Fibroblast of skin of right quadriceps (primary cell): ENCODE measurements around the gene ITIH5.
"Not testable (repeated sequence)": the region's sequence is repeated elsewhere in the genome, so short reads cannot be mapped to it uniquely, and the experiment has no call there.

ENCODE experiments used
- DNase-seq: peaks from one replicate; pipeline ENCODE4 v3.0.0-alpha.2; 2013

Gene ITIH5

DNA sequence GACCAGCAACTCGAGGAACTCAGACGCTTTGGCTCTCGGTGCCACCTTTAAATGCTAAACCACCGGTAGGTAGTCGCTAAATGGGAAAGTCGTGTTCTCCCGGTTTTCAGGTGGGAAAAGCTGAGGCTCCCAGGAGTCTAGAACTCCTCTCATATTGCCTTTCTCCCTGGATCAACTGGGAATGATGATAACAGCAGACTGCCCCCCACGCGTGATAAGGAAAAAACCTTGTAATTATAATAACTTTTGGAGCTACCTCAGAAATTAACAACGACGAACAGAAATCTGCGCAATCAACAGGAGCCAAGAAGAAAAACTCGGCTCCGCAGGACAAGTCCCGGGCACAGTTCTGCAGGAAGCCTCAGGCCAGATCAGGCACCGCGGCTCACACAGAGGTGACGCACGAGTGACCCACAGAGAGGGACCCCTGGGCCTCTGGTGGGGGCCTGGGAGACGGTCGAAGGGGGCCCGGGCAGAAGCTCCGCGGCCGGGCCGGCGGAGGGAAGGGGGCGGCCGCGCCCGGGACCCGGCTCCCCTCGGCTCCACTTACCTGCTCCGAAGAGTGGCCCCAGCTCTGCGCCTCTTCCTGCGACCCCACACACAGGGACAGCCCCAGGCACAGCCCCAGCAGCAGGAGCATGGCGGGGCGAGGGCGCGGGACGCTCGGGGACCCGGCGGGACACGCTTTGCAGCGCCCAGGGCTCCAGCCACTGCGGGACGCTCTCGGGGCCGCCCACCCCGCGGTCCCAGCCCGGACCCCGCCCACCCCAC is at the start of gene ITIH5:
Gene ITIH5 (minus strand): TSS at position 714 of the 771 bp plus-strand sequence. CDS start 74 bp downstream, at position 640.
- DNase-seq = no peak

GRCh38 chr10:7715515-7715914 is 48.7 kb upstream of the ITIH5 start:
- no peak for DNase-seq

DNA sequence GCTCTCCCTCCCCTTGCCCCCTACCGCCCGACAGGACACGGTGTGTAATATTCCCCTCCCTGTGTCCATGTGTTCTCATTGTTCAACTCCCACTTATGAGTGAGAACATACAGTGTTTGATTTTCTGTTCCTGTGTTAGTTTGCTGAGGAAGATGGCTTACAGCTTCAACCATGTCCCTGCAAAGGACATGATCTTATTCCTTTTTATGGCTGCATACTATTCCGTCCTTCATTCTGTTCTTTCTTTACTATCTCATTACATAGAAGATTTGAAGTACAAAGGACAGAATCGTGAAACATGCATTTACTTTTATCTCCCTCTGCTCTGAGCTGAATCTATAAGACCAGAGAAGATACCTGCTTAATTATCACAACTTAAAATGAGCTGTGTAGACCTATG is 44.3 kb upstream of the ITIH5 start:
- DNase-seq = not testable (repeated sequence)

GRCh38 chr10:7710446-7710845 is 43.7 kb upstream of the ITIH5 start:
- DNase-seq = no peak

DNA sequence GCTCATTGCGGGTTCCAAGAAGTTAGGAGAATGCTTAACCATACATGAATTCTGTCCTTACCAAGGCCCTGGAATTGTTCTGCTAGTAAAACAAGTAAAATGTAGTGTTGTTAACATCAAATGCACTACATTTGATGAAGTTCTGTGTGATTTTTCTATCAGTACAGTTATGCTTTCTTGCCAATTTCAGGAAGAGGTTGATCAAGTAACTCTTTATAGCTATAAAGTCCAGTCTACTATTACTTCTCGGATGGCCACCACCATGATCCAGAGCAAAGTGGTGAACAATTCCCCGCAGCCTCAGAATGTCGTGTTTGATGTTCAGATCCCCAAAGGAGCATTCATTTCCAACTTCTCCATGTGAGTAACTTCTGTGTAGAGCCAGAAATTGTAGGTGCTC is 42.1 kb upstream of the ITIH5 start:
- DNase-seq = no peak

DNA sequence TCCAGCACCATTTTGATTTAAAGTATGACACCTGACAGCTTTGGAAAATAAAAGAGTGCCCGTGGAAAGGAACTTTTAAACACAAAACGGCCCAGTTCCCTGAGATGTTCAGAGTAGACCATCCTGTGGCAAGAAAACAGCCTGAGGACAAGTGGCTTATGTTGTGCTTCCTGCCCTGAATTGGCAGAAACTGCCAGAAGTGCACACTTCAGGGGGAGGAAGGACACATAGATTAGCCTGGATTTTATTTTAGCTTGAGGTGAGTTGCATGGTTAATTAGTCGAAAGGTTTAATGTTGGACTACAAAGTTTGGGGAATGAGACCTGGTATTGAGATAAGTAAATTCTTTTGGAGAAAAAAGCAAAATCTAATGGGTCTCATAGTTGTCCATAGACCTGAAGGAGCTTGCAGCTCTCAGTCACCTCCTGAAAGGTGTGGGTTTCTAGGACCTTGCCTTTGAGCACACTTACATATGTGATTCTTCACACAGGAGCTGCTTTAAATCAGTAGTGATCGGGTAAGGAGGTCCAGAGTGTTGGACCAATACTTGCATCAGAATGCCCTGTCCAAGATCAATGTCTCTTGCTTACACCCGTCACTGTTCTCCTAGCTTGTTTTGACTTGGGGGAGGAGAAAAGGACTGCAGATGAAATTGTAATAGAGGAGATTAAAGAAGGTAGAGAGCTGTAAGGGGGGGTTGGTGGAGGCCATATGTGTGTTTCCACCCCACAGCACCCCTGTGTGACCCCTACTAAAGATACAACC is 41.3 kb upstream of the ITIH5 start:
- DNase-seq = no peak

GRCh38 chr10:7707102-7707501 is 40.3 kb upstream of the ITIH5 start:
- no peak for DNase-seq

DNA sequence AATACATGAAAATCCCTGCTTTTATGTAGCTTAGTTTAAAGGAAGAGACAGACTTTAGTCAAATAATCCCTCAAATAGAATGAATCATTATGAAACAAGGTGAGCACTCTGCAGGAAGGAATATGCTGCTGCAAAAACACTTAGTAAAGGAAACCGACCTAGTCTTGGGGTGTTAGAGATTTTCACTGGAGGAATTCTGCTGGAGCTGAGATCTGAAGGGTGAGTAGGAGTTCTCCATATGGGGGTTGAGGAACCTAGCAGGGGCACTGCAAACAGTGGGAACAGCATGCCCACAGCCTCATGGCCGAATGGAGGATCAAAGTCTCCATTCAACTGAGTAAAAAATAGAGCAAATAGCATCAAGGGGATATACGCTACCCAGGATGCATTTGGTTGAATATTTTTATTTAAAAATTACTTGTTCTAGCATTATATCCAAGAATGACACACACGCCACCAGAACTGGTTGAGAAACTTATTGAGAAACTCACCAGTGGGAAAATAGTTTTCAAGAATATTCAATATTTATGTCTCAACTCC is 39.8 kb upstream of the ITIH5 start:
- DNase-seq = no peak

GRCh38 chr10:7705341-7705740 is 38.6 kb upstream of the ITIH5 start:
- no peak for DNase-seq

- no peak for DNase-seq
These were observed 37.6 kb upstream of the ITIH5 start for GRCh38 chr10:7704071-7705016.

DNA sequence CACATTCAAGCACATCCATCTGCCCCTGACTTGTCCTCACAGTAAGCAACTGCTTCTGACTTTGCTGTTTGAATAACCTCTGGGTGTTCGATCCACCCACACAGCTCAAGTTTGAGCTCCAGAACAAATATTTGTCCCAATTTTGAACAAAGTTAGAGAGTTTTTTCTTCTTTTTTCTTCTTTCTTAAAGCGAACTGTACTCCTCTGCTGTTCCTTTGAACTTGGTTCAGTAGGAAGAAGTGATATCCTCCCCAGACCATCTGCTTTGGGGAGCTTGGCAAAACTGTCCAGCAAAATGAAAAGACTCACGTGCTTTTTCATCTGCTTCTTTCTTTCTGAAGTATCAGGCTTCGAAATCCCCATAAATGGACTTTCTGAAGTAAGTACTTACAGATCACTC is 36.4 kb upstream of the ITIH5 start, which contains the start of gene ITIH2:
Gene ITIH2 (plus strand): TSS at position 177 of the 400 bp plus-strand sequence. CDS start 119 bp downstream, at position 296.
- no peak for DNase-seq

DNA sequence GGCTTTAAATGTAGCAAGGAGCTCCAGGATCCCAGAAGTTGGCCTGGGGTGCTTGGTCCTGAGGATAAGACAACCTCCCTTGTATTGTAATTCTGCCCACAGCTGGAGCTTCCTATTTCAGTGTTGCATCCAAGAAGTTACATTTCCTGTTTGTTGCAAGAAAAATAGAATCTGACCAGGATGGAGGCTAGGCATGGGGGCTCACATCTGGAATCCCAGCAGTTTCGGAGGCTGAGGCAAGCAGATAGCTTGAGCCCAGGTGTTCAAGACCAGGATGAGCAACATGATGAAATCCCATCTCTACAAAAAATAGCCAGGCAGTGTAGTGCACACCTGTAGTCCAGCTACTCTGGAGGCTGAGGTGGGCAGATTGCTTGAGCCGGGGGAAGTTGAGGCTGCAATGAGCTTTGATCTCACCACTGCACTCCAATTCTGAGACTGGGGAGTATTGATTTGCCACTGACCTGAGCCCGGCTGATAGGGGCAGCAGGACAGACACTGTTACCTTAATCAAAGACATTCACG is 35.6 kb upstream of the ITIH5 start:
- no peak for DNase-seq

- DNase-seq = no peak
These were observed 34.5 kb upstream of the ITIH5 start for GRCh38 chr10:7701158-7701742.

GRCh38 chr10:7700577-7701125 is 33.9 kb upstream of the ITIH5 start:
- DNase-seq = no peak

- no peak for DNase-seq
These were observed 30.7 kb upstream of the ITIH5 start for GRCh38 chr10:7697426-7697825.

DNA sequence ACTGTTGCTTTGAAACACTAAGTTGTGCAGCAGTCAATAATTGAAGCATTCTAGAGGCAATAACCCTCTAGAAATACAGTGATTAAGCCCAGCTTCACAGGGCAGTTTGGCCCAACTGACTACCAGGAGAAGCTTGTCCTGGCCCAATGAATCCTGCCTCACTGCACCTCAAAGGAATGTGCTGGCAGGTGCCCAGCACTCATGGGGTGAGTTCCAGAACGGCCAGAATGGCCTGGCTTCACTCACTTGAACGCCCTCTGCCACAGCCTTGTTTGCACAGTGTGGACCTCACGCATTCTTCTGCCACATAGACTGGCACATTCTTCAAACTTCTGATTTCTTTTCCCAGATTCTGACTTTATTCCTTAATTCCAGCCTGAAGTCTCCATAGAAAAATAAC is 29.8 kb upstream of the ITIH5 start:
- DNase-seq = no peak

- DNase-seq = not testable (repeated sequence)
These were observed 26.4 kb upstream of the ITIH5 start for GRCh38 chr10:7693194-7693593.

DNA sequence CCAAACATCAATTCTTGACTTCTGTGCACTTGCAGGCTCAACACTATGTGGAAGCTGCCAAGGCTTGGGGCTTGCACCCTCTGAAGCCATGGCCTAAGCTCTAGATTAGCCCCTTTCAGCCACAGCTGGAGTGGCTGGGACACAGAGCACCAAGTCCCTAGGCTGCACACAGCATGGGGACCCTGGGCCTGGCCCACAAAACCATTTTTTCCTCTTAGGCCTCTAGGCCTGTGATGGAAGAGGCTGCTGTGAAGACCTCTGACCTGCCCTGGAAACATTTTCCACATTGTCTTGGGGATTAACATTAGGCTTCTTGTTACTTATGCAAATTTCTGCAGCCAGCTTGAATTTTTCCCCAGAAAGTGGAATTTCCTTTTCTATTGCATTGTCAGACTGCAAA is 25.6 kb upstream of the ITIH5 start:
- DNase-seq = not testable (repeated sequence)

DNA sequence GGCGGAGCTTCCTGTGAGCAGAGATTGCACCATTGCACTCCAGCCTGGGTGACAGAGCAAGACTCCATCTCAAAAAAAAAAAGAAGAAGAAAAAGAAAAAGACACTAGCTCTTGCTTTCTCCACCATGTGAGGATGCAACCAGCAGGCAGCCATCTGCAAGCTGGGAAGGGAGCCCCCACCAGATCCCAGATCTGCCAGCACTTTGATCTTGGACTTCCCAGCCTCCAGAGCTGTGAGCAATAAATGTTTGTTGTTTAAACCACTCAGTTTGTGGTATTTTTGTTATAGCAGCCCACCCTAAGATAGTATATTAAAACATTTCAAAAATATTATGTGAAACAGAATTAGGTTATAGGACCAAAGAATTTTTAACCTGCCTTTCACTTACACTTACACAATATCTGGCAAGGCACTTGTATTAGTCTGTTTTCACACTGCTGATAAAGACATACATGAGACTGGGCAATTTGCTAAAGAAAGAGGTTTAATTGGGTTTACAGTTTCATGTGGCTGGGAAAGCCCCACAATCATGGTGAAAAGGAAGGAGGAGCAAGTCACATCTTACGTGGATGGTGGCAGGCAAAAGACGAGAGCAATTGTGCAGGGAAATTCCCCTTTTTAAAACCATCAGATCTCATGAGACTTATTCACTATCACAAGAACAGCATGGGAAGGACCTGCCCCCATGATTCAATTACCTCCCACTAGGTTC is 24.3 kb upstream of the ITIH5 start:
- not testable (repeated sequence) for DNase-seq

DNA sequence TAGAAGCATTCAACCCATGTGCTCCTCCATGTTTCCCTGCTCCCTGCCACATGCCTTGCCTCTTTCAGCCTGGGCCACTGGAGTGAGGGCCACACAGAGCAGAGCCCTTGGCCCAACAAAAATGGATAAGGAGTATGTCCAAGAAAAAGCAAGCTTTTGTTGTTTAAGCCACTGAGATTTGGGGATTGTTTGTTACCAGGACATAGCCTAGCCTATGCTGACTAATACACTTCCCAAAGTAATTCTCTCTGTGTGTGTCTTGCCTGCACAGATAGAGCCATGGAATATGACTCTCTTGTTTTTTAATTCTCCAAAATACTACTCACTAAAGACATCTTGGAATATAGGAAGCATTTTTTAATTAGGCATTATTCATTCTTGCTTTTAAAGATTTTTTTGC is 22.8 kb upstream of the ITIH5 start:
- DNase-seq = no peak
